ENCODE results near the gene PSMG1.

- TF ChIP-seq CTCF (IDR thresholded peaks at IDR 0.05) (no peak), EP300 (IDR thresholded peaks at IDR 0.05) (no peak), POLR2A (IDR thresholded peaks at IDR 0.05) (no peak)
These were observed 9.3 kb downstream of the PSMG1 start for GRCh38 chr21:39173716-39174680.
